GM21529 (cell line): ENCODE measurements around the gene CADM1.

ENCODE experiments used
- ATAC-seq: cut with Tn5 transposase; IDR thresholded peaks from one replicate; pipeline ENCODE4 v1.9.1; 2021; ENCODE audit not compliant: unreplicated experiment

CADM1 gene

DNA sequence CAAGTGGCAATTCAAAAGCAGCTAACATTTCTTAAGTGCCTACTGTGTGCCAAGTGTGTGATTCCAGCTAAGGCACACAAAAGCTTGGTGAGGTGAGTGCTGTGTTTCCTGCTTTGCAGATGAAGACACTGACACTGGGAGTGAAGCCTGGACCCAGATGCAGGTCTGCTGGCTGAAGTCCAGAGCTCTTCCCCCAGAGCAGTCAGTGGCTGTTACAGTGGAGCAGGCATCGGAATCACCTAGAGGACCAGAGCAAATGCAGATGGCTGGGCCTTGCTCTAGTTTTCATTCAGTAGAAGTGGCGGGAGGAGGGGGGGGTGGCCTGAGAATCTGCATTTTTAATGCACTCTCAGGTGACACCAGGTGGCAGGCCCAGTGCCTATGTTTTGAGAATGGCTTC is 342.3 kb downstream of the CADM1 start:
- no peak for ATAC-seq

DNA sequence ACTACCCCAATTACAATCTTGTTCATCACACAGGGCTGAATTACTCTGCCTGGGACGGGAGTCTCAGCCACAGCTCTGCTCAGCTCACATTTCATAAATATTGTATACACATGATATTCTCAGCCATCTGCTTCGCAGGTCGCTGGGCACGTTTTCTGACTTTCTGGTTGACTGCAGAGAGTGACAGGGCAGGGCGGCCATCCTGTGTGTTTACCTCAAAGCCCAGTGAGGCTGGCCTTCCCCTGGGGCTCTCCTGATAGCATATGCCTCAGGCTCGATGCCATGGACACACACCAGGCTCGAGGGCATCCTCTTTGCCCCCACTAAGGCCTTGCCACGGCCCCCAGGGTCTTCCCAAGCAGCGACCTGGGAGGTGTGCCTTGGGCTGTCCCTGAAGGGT is 345.0 kb downstream of the CADM1 start:
- ATAC-seq = no peak

DNA sequence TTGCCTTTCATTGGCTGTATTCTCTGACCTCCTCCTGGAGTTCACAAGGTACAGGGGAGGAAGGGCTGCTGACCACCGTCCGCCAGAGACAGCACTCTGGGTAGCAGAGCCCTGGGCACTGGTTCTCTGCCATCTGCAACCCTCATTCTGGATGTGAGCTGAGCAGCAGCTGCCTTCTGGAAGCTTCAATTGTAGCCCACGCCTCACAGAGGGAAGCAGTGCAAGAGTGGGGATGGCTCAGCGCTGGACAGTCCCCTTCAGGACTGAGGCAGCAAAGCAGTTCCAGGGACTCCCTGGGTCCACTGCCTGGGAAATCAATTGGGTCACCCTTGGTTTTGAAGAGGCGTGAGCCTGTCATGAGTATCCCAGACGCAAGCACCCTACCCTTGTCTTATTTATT is 346.2 kb downstream of the CADM1 start:
- ATAC-seq = no peak

DNA sequence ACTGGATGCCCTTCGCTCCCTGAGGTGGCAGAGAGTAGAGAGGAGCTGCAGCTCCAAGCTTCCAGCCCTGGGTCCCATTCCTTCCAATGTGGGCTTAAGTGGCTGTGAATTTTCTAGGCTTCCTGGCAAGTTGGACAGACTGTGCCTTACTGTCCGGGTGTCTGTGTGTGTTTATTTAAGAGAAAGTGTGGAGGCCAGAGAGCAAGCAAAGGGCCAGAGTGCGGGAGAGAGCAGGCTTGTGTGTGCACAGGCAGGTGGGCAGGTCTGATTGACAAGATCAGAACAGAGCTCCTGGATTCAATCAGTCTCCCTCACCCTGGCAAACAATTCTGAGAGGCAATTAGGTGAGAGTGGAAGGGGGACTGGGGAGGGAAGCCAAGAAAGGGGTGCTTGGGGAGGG is 347.0 kb downstream of the CADM1 start:
- no peak for ATAC-seq

DNA sequence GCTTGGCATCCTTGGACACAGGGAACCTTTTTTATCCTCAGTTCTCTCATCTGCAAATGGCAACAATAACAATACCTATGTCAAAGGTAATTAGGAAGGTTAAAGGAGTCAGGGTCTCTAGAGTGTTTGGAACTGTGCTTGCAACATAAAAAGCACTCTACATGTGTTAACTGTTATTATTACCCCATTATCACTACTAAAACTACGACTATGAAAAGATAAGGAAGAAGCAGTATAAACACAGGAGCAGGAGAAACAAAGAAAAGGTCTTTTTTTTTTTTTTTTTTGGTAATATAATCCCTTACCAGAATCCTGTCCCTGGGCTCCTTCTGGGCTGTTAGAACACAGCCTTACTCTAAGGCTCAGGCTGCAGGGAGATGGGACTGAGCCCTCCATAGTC is 348.2 kb downstream of the CADM1 start:
- no peak for ATAC-seq

DNA sequence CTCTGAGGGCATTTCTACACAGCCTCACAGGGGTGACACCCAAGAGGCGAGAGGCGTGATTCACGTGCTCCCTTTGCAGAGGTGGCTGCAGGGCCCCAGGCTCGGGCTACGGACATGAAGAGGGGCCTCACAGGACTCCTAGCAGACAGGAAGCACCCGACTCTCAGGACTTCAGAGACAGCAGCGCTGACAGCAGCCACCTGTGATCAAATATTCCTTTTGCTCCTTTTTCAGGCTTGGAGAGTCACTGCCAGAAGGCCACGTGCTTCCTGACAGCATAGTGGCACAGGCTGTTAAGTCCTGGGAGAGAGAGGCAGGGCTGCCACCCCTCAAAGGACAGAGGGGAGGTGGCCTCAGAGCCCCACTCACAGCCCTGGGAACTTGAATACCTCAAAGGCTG is 348.9 kb downstream of the CADM1 start:
- ATAC-seq = no peak

DNA sequence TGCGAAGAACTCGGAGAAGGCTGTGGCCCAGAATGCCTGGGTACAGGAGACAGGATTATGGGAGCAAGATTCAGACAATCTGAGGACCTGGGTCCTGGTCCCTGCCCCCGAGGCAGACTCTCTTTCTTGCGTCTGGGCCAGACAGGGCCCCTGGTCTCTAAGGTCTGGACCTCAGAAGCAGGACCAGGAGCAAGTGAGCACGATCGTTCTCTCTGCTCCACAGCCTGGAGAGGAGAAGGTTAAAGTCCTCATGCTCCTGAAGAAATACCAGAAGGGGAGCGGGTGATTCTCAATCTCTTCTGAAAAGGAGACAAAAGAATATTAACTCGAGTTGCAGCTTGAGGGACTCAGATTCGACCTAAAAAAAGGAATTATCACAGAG is 349.9 kb downstream of the CADM1 start:
- ATAC-seq = no peak

DNA sequence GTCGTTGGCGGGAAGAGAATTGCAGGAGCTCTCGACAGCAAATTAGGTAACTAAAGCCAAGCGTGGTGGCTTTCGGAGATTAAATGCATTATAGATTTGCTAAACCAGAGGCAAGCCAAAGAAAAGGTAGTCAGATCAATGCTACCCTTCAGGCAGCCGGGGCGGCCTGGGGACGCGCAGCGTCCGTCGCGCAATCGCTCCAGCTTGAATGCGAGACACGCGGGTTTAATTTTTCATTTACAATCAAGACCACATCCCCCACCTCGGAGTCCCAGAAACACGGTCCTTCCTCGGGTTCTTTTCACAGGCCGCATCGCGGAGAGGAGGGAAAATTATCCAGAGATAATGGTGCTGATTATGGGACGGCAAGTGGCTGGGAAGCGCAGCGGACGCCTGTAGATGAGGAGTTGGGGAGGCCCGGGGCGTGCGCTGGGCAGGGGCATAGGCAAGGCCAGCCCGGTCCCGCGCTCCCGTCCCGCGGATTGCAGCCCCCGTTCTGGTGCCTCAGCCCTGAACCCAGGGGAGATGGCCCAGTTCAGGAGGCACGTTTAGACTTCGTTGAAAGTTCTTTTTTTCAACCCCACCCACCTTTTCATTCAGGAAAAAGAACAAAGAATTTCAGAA is 350.4 kb downstream of the CADM1 start:
- no peak for ATAC-seq

DNA sequence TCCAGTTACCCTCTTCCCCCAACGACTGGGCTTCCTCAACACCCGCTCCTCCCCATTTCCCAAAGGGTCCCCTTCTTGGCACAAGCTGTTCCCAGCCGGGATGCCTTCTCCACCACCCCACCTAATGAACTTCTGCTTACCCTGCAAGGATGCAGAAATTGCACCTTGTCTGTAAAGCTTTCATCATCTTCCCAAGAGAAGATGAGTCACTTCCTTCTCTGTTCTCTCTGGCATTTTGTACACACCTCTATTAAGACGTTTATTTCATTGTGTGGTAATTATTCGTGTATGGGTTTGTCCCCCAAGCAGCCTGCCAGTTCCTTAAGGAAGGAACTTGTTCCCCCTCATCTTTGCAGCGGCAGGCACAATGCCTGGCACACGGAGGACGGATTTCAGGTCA is 351.1 kb downstream of the CADM1 start:
- ATAC-seq = no peak

DNA sequence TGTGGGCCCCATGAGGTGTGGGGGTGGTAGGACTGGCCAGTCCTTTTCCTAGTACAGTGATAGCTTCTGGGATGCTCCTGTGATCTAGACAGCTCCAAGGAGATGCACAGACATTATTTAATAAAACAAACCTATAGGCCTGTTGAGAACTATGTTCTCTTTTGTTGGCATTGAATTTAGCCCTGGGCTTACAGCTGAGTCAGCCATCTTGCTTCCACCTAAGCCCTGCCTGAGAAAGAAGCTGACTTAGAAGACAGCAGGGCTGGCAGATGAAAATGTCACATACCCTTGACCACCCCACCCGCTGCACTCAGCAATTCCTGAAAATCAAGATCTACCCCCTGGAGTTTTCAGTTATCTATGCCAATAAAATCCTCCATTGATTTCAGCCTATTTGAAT is 353.2 kb downstream of the CADM1 start:
- ATAC-seq = no peak

DNA sequence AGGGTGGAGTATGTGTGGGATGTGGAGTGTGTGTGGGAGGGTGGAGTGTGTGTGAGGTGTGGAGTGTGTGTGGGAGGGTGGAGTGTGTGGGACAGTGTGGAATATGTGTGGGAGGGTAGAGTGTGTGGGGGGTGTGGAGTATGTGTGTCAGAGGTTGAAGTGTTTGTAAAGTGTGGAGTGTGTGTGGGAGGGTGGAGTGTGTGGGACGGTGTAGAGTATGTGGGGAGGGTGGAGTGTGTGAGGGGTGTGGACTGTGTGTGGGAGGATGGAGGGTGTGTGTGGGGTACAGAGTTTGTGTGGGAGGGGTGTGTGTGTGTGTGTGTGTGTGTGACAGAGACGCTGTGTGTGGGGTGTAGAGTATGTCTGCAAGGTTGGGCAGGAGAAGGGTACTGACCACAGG is 355.5 kb downstream of the CADM1 start:
- no peak for ATAC-seq

DNA sequence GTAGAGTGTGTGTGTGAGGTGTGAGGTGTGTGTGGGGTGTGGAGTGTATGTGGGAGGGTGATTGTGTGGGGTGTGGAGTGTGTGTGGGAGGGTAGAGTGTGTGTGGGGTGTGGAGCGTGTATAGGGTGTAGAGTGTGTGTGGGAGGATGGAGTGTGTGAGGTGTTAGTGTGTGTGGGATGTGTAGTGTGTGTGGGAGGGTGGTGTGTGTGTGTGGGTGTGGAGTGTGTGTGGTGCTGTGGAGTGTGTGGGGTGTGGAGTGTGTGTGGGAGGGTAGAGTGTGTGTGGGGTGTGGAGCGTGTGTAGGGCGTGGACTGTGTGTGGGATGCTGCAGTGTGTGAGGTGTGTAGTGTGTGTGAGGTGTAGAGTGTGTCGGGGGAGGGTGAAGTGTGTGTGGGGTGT is 356.1 kb downstream of the CADM1 start:
- ATAC-seq = no peak

DNA sequence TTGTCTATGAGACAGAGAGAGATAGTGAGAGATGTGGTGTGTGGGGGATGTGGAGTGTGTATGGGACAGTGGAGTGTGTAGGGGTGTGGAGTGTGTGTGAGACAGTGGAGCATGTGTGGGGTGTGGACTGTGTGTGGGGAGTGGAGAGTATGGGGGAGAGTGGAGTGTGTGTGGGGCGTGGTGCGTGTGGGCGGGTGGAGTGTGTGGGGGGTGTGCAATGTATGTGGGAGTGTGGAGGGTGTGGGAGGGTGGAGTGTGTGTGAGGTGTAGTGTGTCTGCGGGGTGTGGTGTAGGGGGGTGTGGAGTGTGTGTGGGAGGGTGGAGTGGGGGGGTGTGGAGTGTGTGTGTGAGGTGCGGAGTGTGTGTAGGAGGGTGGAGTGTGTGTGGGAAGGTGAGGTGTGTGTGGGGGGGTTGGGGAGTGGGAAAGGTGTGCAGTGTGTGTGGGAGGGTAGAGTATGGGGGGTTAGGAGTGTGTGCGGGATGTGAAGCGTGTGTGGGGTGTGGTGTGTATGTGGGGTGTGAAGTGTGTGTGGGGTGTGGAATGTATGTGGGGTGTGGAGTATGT is 356.9 kb downstream of the CADM1 start:
- ATAC-seq = no peak

DNA sequence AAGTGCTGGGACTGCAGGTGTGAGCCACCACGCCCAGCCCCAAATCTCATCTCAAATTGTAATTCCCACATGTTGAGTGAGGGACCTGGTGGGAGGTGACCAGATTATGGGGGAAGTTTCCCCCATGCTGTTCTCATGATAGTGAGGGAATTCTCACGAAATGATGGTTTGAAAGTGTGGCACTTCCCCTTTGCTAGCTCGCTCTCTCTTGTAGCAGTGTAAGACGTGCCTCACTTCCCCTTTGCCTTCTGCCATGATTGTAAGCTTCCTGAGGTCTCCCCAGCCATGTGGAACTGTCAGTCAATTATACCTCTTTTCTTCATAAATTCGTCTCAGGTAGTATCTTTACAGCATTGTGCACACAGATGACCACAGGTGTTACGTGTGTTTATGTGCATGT is 357.8 kb downstream of the CADM1 start:
- ATAC-seq = no peak

DNA sequence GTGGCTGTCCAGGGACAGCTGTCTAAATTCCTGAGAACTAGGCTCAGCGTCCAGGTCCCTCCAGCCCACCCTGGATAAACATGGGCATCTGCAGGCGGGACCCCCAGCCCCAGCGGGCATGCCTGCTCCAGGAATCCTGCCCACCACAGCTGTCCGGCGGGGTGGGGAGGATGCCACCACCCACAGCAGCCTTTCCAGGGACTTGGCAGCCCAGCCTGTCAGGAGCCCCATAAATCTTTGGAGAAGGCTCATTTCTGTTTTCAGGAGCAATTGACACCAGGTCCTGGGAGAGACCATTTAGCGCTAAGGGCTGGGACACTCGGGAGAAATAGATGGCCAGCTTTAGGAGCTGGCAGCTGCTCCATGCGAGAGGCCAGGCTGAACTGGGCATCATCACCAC is 358.9 kb downstream of the CADM1 start:
- ATAC-seq = no peak

DNA sequence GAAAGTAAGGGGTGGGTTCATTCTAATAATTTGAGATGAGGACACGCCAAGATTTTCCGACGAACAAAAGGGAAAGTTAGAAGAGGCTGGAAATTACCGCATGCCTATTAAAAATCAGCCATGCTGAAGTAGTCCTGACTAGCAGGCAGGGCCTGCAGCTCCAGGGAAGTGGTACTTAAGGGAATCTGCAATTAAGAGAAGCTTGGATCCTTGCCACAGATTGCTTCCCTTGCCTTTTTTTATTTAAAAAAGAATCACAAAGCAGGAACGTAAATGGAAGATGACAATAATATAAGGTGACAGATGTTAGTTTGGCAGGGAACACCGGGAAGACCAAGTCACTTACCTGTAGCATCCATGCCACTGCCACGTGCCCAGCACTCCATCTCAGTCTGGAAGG is 359.3 kb downstream of the CADM1 start:
- no peak for ATAC-seq

DNA sequence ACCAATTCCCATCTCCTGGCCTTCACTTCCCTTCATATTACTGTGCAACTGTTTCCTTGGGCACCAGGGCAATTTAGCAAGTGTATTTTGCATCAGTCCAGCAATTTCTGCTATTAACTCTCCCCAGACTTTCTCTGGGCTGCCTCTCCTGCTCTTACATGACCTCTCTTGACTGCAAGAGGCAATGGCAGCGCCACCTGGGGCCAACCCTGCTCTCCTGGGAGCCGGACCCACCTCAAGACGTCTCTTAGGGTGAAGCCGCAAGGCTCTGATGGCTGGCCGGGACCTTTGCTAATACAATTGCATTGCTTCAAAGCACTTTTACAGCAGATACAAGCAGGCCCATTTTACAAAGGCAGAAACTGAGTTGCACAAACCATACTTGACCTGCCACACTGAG is 360.2 kb downstream of the CADM1 start:
- ATAC-seq = no peak

DNA sequence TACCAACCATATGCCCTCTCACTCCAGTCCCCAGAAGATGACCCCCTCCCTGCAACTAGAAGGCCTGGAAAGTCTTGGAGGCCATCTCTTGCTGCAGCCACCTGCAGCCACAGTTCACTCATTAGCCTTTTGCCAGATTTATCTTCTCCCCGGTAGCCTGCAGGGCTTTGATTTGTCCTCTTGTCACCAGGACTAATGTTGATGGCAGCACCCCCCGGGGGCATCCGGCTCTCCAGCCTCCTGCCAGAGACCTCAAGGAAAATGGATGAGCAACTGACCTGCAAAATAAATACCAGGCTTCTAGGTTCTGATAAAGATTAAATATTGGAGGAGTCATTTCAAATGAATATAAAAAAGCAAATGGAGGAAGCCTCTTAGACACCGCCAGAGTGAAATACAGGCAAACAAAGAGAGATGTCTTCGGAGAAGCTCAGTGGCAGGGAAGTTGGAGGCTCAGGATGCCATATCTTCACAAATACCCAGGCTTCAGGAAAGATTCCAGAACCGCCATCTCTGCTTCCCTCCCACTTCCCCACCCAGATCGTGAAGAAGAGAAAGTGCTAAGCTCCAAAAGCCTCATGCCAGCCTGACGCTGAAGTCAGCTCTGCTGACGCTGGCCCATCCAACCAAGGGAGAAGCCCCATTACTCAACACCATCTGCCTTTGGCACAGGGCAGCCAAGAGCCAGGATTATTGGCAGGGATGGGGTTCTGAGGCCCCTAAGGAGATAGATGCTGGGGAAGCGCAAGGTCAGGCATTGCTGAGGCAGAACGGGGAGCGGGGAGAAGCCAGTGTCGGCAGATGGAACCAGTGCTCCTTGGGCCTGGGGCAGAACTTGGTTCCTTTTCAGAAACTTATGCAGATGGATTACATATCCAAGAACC is 362.7 kb downstream of the CADM1 start:
- no peak for ATAC-seq

DNA sequence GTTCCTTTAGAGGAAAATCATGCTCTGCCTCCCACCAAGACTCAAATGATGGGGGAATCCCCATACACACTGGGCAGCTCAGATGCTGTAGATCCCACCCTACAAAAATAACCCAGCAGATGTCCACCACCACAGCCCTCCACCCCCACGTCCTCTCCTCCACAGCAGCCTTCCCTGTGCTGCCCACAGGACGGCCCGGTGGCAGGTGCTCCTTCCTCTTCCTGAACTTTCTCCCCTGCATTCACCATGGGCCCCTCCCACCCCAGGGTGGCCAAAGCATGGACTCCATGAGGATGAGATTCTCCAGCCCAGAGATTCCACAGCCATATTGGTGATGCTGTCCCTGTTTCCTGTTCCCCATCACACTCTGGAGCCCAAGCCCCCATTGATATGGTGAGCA is 368.3 kb downstream of the CADM1 start:
- ATAC-seq = no peak

DNA sequence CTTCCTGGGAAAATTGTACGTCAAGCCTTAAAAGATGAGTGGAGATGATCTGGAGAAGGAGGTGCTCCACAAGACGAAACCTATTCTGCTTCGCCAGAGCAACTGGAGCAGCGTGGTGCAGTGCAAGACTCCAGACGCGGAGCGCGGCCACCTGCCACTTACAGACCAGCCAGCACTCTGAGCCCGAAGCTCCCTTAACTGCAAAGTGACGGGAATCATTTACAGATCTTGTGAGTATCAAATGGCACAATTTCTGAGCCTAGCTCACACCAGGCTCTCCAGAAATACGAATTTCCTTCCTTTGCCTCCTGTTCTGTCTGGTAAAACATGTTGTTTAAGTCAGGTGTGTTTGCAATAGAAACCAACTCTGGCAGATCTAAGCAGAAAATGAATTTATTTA is 369.3 kb downstream of the CADM1 start:
- ATAC-seq = no peak

DNA sequence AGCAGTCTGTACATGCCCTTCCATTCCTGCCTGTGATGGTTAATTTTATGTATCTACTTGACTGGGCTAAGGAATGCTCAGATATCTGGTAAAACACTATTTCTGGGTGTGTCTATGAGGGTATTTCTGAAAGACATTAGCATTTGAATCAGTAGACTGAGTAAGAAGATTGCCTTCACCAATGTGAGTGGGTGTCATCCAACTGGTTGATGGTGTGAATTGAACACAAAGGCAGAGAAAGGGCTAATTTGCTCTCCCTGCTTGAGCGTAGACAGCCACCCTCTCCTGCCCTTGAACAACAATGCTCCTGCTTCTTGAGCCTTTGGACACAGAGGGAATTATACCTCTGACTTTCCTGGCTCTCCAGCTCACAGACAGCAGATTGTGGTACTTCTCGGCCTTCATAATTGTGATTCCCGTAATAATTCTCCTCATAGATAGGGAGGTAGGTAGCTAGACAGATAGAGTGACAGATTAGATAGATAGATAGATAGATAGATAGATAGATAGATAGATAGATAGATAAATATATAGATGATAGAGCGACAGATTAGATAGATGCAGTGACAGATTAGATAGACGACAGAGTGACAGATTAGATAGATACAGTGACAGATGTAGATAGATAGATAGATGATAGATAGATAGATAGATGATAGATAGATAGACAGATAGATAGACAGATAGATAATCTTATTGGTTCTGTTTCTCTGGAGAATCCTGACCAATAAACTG is 370.6 kb downstream of the CADM1 start:
- no peak for ATAC-seq
